H1 (cell line): Measurements from ENCODE around the gene DET1. TPM values are rescaled to one million over a fixed set of nuclear protein-coding genes. Genes with fewer than 3 reads are reported as not detected.
"Not testable (repeated sequence)": the region's sequence is repeated elsewhere in the genome, so short reads cannot be mapped to it uniquely, and the experiment has no call there.

Source experiments
- CTCF ChIA-PET: fragments of 300-600 bp; sonication (Branson Sonifier 250); formaldehyde crosslinking; loops from one replicate; lab custom pipeline; 2021; ENCODE audit not compliant: partially characterized antibody; lab: Charles Lee
- POLR2A ChIA-PET: fragments of 300-600 bp; sonication (Branson Sonifier 250); formaldehyde crosslinking; loops from one replicate; lab custom pipeline; 2021; ENCODE audit warnings: inconsistent platforms; ENCODE audit not compliant: partially characterized antibody; lab: Charles Lee
- DNase-seq, 2 experiments: peaks; one replicate each; pipeline versions ENCODE4 v3.0.0 to v3.0.0-alpha.2; 2010 to 2022; ENCODE audit warnings: low spot score in 2 of 2, low read depth in 1 of 2, mixed read lengths in 1 of 2
- FAIRE-seq: peaks from 2 replicates; lab custom pipeline; 2011; peaks lifted over from hg19 to GRCh38; lab: Jason Lieb, UNC
- H2AFZ ChIP-seq: 2 replicates; pipeline ENCODE4 v1.8.1; 2012; ENCODE audit warnings: low read length, inconsistent platforms
- H2AK5ac ChIP-seq: 2 replicates; pipeline ENCODE4 v1.6.1; 2013; ENCODE audit warnings: low read depth, low read length
- H2BK120ac ChIP-seq: replicated peaks from 2 replicates; pipeline ENCODE3; 2013; ENCODE audit warnings: low read depth, low read length, inconsistent platforms
- H2BK12ac ChIP-seq: 2 replicates; pipeline ENCODE4 v1.6.1; 2013; ENCODE audit warnings: low read depth, low read length
- H2BK15ac ChIP-seq: 2 replicates; pipeline ENCODE4 v1.6.1; 2013; ENCODE audit warnings: low read length
- H2BK20ac ChIP-seq: 2 replicates; pipeline ENCODE4 v1.6.1; 2013; ENCODE audit warnings: low read length
- H2BK5ac ChIP-seq: 2 replicates; pipeline ENCODE4 v1.6.1; 2013; ENCODE audit warnings: low read depth, low read length
- H3K14ac ChIP-seq: 2 replicates; pipeline ENCODE4 v1.6.1; 2013; ENCODE audit warnings: inconsistent platforms; ENCODE audit not compliant: insufficient read length
- H3K18ac ChIP-seq: 2 replicates; pipeline ENCODE4 v1.6.1; 2013; ENCODE audit warnings: low read length; ENCODE audit errors: extremely low read depth
- H3K23ac ChIP-seq: 2 replicates; pipeline ENCODE4 v1.6.1; 2013; ENCODE audit warnings: inconsistent platforms; ENCODE audit not compliant: insufficient read length
- H3K23me2 ChIP-seq: 2 replicates; pipeline ENCODE4 v1.6.1; 2013; ENCODE audit warnings: low read depth, low read length
- H3K27ac ChIP-seq: 2 replicates; pipeline ENCODE4 v1.6.1; 2011; ENCODE audit warnings: low read depth, low read length, inconsistent platforms
- H3K27me3 ChIP-seq, 4 experiments: replicated peaks in 1 of 4; 1 replicate in 1 of 4; 2 replicates in 3 of 4; pipeline versions ENCODE4 v1.6.1 to v1.8.1; 2011 to 2013; ENCODE audit warnings: low read length in 3 of 4, mild to moderate bottlenecking in 3 of 4, inconsistent platforms in 2 of 4, mixed read lengths in 2 of 4, moderate library complexity in 1 of 4; ENCODE audit not compliant: control insufficient read depth in 3 of 4, insufficient read depth in 3 of 4; ENCODE audit errors: extremely low read depth in 1 of 4
- H3K36me3 ChIP-seq, 4 experiments: 2 replicates each; pipeline versions ENCODE4 v1.6.1 to v1.8.1; 2011 to 2013; ENCODE audit warnings: mild to moderate bottlenecking in 4 of 4, low read length in 3 of 4, moderate library complexity in 2 of 4, control low read depth in 1 of 4, inconsistent platforms in 1 of 4; ENCODE audit not compliant: insufficient read depth in 4 of 4, control insufficient read depth in 2 of 4
- H3K4ac ChIP-seq: replicated peaks from 2 replicates; pipeline ENCODE3; 2013; ENCODE audit warnings: low read length, low read depth, mixed read lengths, inconsistent platforms; ENCODE audit not compliant: insufficient read length
- H3K4me1 ChIP-seq, 4 experiments: replicated peaks in 1 of 4; 1 replicate in 1 of 4; 2 replicates in 3 of 4; pipeline versions ENCODE4 v1.6.1 to v1.8.1; 2011 to 2013; ENCODE audit warnings: low read length in 3 of 4, inconsistent platforms in 2 of 4, mixed read lengths in 1 of 4; ENCODE audit not compliant: insufficient read depth in 4 of 4, control insufficient read depth in 3 of 4
- H3K4me2 ChIP-seq, 2 experiments: 2 replicates each; pipeline versions ENCODE4 v1.6.1 to v1.8.1; 2011 to 2013; ENCODE audit warnings: low read depth in 2 of 2, low read length in 2 of 2, control low read depth in 1 of 2, inconsistent platforms in 1 of 2, mild to moderate bottlenecking in 1 of 2; ENCODE audit not compliant: insufficient read depth in 1 of 2
- H3K4me3 ChIP-seq, 4 experiments: fragments of 200-600, 300-600 bp in 1 of 4; sonication (generic), shearing (Covaris generic), sonication (Bioruptor Twin) in 1 of 4; 2 replicates each; pipeline versions ENCODE4 v1.5.1 to v1.8.1; 2011 to 2016; ENCODE audit warnings: low read length in 4 of 4, low read depth in 3 of 4, control low read depth in 2 of 4, inconsistent platforms in 2 of 4, mild to moderate bottlenecking in 2 of 4, mixed read lengths in 1 of 4, moderate library complexity in 1 of 4; ENCODE audit not compliant: insufficient read depth in 2 of 4; ENCODE audit errors: extremely low read depth in 1 of 4
- H3K56ac ChIP-seq: replicated peaks from 2 replicates; pipeline ENCODE3; 2013; ENCODE audit warnings: low read depth, mild to moderate bottlenecking, mixed read lengths, low read length, inconsistent platforms; ENCODE audit not compliant: insufficient read length
- H3K79me1 ChIP-seq: 2 replicates; pipeline ENCODE4 v1.6.1; 2013; ENCODE audit warnings: low read depth, low read length, control low read depth
- H3K79me2 ChIP-seq, 2 experiments: 2 replicates each; pipeline versions ENCODE4 v1.6.1 to v1.8.1; 2012 to 2013; ENCODE audit warnings: low read length in 2 of 2, mild to moderate bottlenecking in 2 of 2, inconsistent platforms in 1 of 2; ENCODE audit not compliant: insufficient read depth in 2 of 2, control insufficient read depth in 1 of 2
- H3K9ac ChIP-seq, 4 experiments: replicated peaks in 1 of 4; 1 replicate in 1 of 4; 2 replicates in 3 of 4; pipeline versions ENCODE4 v1.6.1 to v1.8.1; 2011 to 2013; ENCODE audit warnings: low read depth in 3 of 4, low read length in 3 of 4, control low read depth in 2 of 4, mild to moderate bottlenecking in 2 of 4, moderate library complexity in 2 of 4, inconsistent platforms in 1 of 4; ENCODE audit errors: extremely low read depth in 1 of 4
- H3K9me3 ChIP-seq, 2 experiments: 2 replicates each; pipeline versions ENCODE4 v1.6.1 to v1.8.1; 2012 to 2013; ENCODE audit warnings: mild to moderate bottlenecking in 2 of 2, moderate library complexity in 2 of 2, control low read depth in 1 of 2, inconsistent platforms in 1 of 2, low read depth in 1 of 2, low read length in 1 of 2, mixed read lengths in 1 of 2; ENCODE audit not compliant: insufficient read depth in 2 of 2
- H4K20me1 ChIP-seq, 2 experiments: replicated peaks in 1 of 2; 2 replicates each; pipeline versions ENCODE3 to v1.8.1; 2011 to 2013; ENCODE audit warnings: inconsistent platforms in 2 of 2, low read length in 2 of 2, mild to moderate bottlenecking in 1 of 2; ENCODE audit not compliant: insufficient read depth in 2 of 2, control insufficient read depth in 1 of 2
- H4K5ac ChIP-seq: 2 replicates; pipeline ENCODE4 v1.6.1; 2013; ENCODE audit warnings: low read length, low read depth, mixed read lengths, inconsistent platforms; ENCODE audit not compliant: insufficient read length
- H4K8ac ChIP-seq: 2 replicates; pipeline ENCODE4 v1.8.0; 2013; ENCODE audit warnings: mild to moderate bottlenecking, moderate library complexity, low read length, inconsistent platforms; ENCODE audit not compliant: insufficient read depth; ENCODE audit errors: extremely low read depth
- H4K91ac ChIP-seq: replicated peaks from 2 replicates; pipeline ENCODE3; 2013; ENCODE audit warnings: low read length, mixed read lengths, inconsistent platforms; ENCODE audit not compliant: insufficient read length
- whole genome bisulfite sequencing, 2 experiments: shearing (Covaris generic) in 1 of 2; methylation state at CpG; one replicate each; pipeline versions ENCODE4 v1.1.6 to v1.1.7; 2013 to 2015; ENCODE audit warnings: low lambda C conversion rate in 2 of 2, mixed read lengths in 2 of 2, inconsistent platforms in 1 of 2, low coverage in 1 of 2, missing lambda C conversion rate in 1 of 2; ENCODE audit not compliant: insufficient replicate concordance in 2 of 2, insufficient coverage in 1 of 2, insufficient read length in 1 of 2; ENCODE audit errors: extremely low coverage in 1 of 2, missing lambda C conversion rate in 1 of 2; 5-methylcytosine and 5-hydroxymethylcytosine counted together
- polyA plus RNA-seq, 7 experiments: library from polyadenylated mRNA; depleted of rRNA in 3 of 7; stranded (reverse) in 5 of 7; unstranded in 2 of 7; fragments of >200 nt in 5 of 7; fragments of 200-250 nt in 2 of 7; gene quantifications; 1 replicate in 5 of 7; 2 replicates in 1 of 7; 4 replicates in 1 of 7; pipeline versions ENCODE4 v1.2.1 to v1.2.3, GENCODE V29; 2011 to 2013; ENCODE audit warnings: missing spikeins in 2 of 7, mixed read lengths in 2 of 7
- total RNA-seq: library from RNA; stranded (reverse); fragmentation: NEBNext Ultra II Directional; extraction: Animal tissue kit (Norgen Biotek cat#: 25700); gene quantifications from 2 replicates; pipeline ENCODE4 v1.2.1, GENCODE V29; 2021

The DET1 gene
- total and polyA plus RNA-seq, 2 of the 8 experiments (the other 6 are each of a cell fraction or from before 2014, with no cell fraction given), result 5.4 to 8.5 TPM

- H3K56ac ChIP-seq, H2BK20ac ChIP-seq, H3K27ac ChIP-seq, H3K23me2 ChIP-seq, H2BK5ac ChIP-seq, H2AK5ac ChIP-seq, H2BK15ac ChIP-seq, H3K9me3 ChIP-seq, H3K18ac ChIP-seq, H3K4me1 ChIP-seq, H3K4ac ChIP-seq, H3K79me1 ChIP-seq, H3K27me3 ChIP-seq, H4K20me1 ChIP-seq, FAIRE-seq, H4K5ac ChIP-seq, H3K23ac ChIP-seq, H2BK12ac ChIP-seq, H2BK120ac ChIP-seq, H3K9ac ChIP-seq, H3K14ac ChIP-seq, H4K91ac ChIP-seq, H2AFZ ChIP-seq: not testable (repeated sequence)
- H3K4me3 ChIP-seq, result peak overlapping the region in 1 of 4 experiments; percentile 98; a peak in 2 of 8 replicates
- peak overlapping the region; percentile 91 to 95; a peak in 2 of 4 replicates for H3K4me2 ChIP-seq
- POLR2A ChIA-PET, result interaction anchor here (2.5 kb wide), 1 partner anchor 10 kb away, joined by 25 read pairs; no protein-coding TSS in a partner anchor
- DNase-seq, result peak in 1 of 2 experiments; percentile 16
- WGBS, 2 experiments, result 87% methylated on average over 10 of the region's 10 CpGs; no CpG with 5 or more reads in 1 of the 2 experiments
- H3K36me3 ChIP-seq, result peaks cover 0 to 17% (median 16%) of the 10 kb centered on the region in 4 experiments; a peak in 7 of 8 replicates
- H3K79me2 ChIP-seq, result peaks cover 0 to 26% of the 10 kb centered on the region in 2 experiments; a peak in 3 of 4 replicates
- CTCF ChIA-PET, result interaction anchor here (0.6 to 3.8 kb wide), 11 partner anchors 12 to 385 kb away, joined by 3 to 25 read pairs (median 4); no protein-coding TSS in a partner anchor
- H4K8ac ChIP-seq, result 0 out of 2 replicates have a peak overlapping the region, but pooled peaks have one; percentile 26
Observed at GRCh38 chr15:88468721-88469120, 77.8 kb downstream of the DET1 start.
